Esophagus muscularis mucosa (tissue), 3 donors: Measurements from ENCODE around the gene ACOXL.

Source experiments
- CTCF ChIP-seq, 3 experiments: fragments of 200-600 bp in 2 of 3; fragments of 450-650 bp in 1 of 3; sonication (generic) in 2 of 3; IDR thresholded peaks; one replicate each; pipeline ENCODE4 v1.5.1; 2017 to 2019; ENCODE audit warnings: antibody characterized with exemption in 3 of 3, mild to moderate bottlenecking in 2 of 3, moderate library complexity in 1 of 3
- POLR2A ChIP-seq: fragments of 450-650 bp; IDR thresholded peaks from one replicate; pipeline ENCODE4 v1.6.1; 2017; ENCODE audit warnings: antibody characterized with exemption, moderate library complexity, mild to moderate bottlenecking, low read depth
- POLR2AphosphoS5 ChIP-seq, 2 donors: sonication (generic); formaldehyde crosslinking; IDR thresholded peaks; one replicate each; pipeline ENCODE4 v1.6.1; 2017; ENCODE audit warnings: antibody characterized with exemption in 2 of 2

DNA sequence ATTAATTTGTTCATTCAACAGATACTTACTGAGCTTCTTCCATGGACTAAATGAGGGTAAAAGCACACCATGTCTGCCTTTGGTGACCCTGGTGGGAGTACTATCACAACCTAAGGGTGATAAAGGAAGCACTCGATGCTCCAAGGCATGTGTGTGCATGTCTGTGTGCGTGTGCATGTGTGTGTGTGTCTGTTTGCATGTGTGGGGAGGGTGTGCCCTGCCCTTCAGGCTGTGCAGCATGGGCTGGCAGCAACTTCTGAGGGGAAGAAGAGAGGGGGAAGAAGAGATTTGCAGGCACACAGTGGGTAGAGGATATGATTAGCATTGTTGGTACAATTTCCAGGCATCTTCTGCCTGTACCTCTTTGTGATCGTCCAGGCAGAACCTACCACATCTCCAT, 121.6 kb downstream of the ACOXL start:
- TF ChIP-seq POLR2A, result no peak
- TF ChIP-seq CTCF (IDR thresholded peaks at IDR 0.05), result no peak
- TF ChIP-seq POLR2AphosphoS5 (IDR thresholded peaks at IDR 0.05), result no peak
